A549 (cell line): ENCODE data around the gene PLPPR1. TPM values are rescaled to one million over a fixed set of nuclear protein-coding genes. Genes with fewer than 3 reads are reported as not detected.
A peak's percentile ranks its signal among the peaks of the same experiment; 100 is the strongest.

Source experiments
- ATAC-seq, 2 experiments: fragments of 200-7000 bp in 1 of 2; fragments of >200 bp in 1 of 2; cut with Nextera tagmentation in 1 of 2; cut with Tn5 transposase in 1 of 2; 3 replicates each; pipeline versions ENCODE4 v1.8.0 to v1.9.1; 2018 to 2020; ENCODE audit warnings: mild to moderate bottlenecking in 1 of 2, moderate library complexity in 1 of 2
- CTCF ChIA-PET: fragments of 300-600 bp; sonication (Branson Sonifier 250); formaldehyde crosslinking; extraction: SDS; loops from one replicate; lab custom pipeline; 2021; ENCODE audit warnings: antibody characterized with exemption, inconsistent platforms; lab: Yijun Ruan, JAX
- POLR2A ChIA-PET: fragments of 350-600 bp; formaldehyde crosslinking; extraction: SDS; loops from one replicate; lab custom pipeline; 2021; ENCODE audit warnings: antibody characterized with exemption, inconsistent platforms; lab: Yijun Ruan, JAX
- DNase-seq, 2 experiments: peaks; one replicate each; pipeline versions ENCODE4 v3.0.0 to v3.0.0-alpha.2; 2011 to 2016; ENCODE audit warnings: low read depth in 1 of 2, low spot score in 1 of 2
- FAIRE-seq: peaks from 2 replicates; lab custom pipeline; 2011; peaks lifted over from hg19 to GRCh38; lab: Jason Lieb, UNC
- H3K27ac ChIP-seq, 2 experiments: fragments of >200 bp; sonication (Bioruptor Twin); formaldehyde crosslinking; 3 replicates each; pipeline ENCODE4 v1.5.1; 2016 to 2017
- H3K4me1 ChIP-seq: fragments of >200 bp; sonication (Bioruptor Twin); formaldehyde crosslinking; 3 replicates; pipeline ENCODE4 v1.6.1; 2016
- H3K4me2 ChIP-seq: fragments of >200 bp; sonication (Bioruptor Twin); formaldehyde crosslinking; 3 replicates; pipeline ENCODE4 v1.6.1; 2016
- H3K4me3 ChIP-seq: fragments of >200 bp; sonication (Bioruptor Twin); formaldehyde crosslinking; 3 replicates; pipeline ENCODE4 v1.5.1; 2016
- H3K9me3 ChIP-seq: fragments of >200 bp; sonication (Bioruptor Twin); formaldehyde crosslinking; 3 replicates; pipeline ENCODE4 v1.6.1; 2016
- ATOH8 ChIP-seq: fragments of 250-450 bp; sonication (Bioruptor Pico); IDR thresholded peaks from 2 replicates; pipeline ENCODE4 v1.5.0; 2020; ENCODE audit warnings: low read depth, mild to moderate bottlenecking, moderate library complexity
- BHLHE40 ChIP-seq: IDR thresholded peaks from 2 replicates; pipeline ENCODE4 v1.6.1; 2012; ENCODE audit warnings: low read depth, low read length, inconsistent platforms
- CBX2 ChIP-seq: fragments of 200-600 bp; sonication (generic); IDR thresholded peaks from 2 replicates; pipeline ENCODE4 v1.6.1; 2016; ENCODE audit warnings: low read depth, mild to moderate bottlenecking, borderline replicate concordance
- CBX8 ChIP-seq: fragments of 200-600 bp; sonication (generic); IDR thresholded peaks from 2 replicates; pipeline ENCODE4 v1.6.1; 2016
- CHD4 ChIP-seq: fragments of 200-600 bp; sonication (generic); IDR thresholded peaks from 2 replicates; pipeline ENCODE4 v1.6.1; 2016; ENCODE audit warnings: antibody characterized with exemption, mild to moderate bottlenecking, borderline replicate concordance
- ELK1 ChIP-seq: fragments of 150-350 bp; IDR thresholded peaks from 2 replicates; pipeline ENCODE4 v1.6.1; 2014; ENCODE audit warnings: low read depth, mild to moderate bottlenecking, low read length
- FOSL2 ChIP-seq, 2 experiments: fragments of 450-650 bp in 1 of 2; fragments of >200 bp in 1 of 2; sonication (Bioruptor Twin) in 1 of 2; formaldehyde crosslinking; IDR thresholded peaks; 2 replicates each; pipeline versions ENCODE4 v1.5.0 to v1.6.1; 2016 to 2020; ENCODE audit warnings: mild to moderate bottlenecking in 1 of 2, moderate library complexity in 1 of 2
- FOXS1 ChIP-seq: fragments of 250-450 bp; sonication (Bioruptor Pico); IDR thresholded peaks from 2 replicates; pipeline ENCODE4 v1.5.0; 2020; ENCODE audit warnings: mild to moderate bottlenecking, moderate library complexity
- GATA3 ChIP-seq: IDR thresholded peaks from 2 replicates; pipeline ENCODE4 v1.6.1; 2012; ENCODE audit warnings: borderline replicate concordance
- HDAC2 ChIP-seq: fragments of 200-600 bp; sonication (generic); IDR thresholded peaks from 2 replicates; pipeline ENCODE4 v1.6.1; 2016
- HOXB5 ChIP-seq: fragments of 250-450 bp; sonication (Bioruptor Pico); IDR thresholded peaks from 2 replicates; pipeline ENCODE4 v1.5.0; 2020; ENCODE audit warnings: mild to moderate bottlenecking, moderate library complexity
- JUN ChIP-seq, 2 experiments: fragments of >200 bp; sonication (Bioruptor Twin); formaldehyde crosslinking; IDR thresholded peaks; 2 replicates in 1 of 2; 3 replicates in 1 of 2; pipeline ENCODE4 v1.6.1; 2016 to 2017
- KDM1A ChIP-seq: fragments of 200-600 bp; sonication (generic); IDR thresholded peaks from 2 replicates; pipeline ENCODE4 v1.6.1; 2016; ENCODE audit warnings: low read depth, mild to moderate bottlenecking
- KDM5A ChIP-seq: fragments of 200-600 bp; sonication (generic); IDR thresholded peaks from 2 replicates; pipeline ENCODE4 v1.6.1; 2016; ENCODE audit warnings: antibody characterized with exemption, mild to moderate bottlenecking
- MAFK ChIP-seq: fragments of 450-650 bp; IDR thresholded peaks from 2 replicates; pipeline ENCODE4 v1.6.1; 2014; ENCODE audit not compliant: partially characterized antibody
- MYC ChIP-seq: IDR thresholded peaks from 2 replicates; pipeline ENCODE4 v1.6.1; 2012; ENCODE audit warnings: mild to moderate bottlenecking, inconsistent platforms, low read length, improper control_type of control experiment, borderline replicate concordance
- NFE2L2 ChIP-seq: fragments of 150-350 bp; conservative IDR thresholded peaks from 2 replicates; pipeline ENCODE4 v1.6.1; 2014; ENCODE audit warnings: low read length
- PBX3 ChIP-seq: IDR thresholded peaks from 2 replicates; pipeline ENCODE4 v1.6.1; 2012
- RARB ChIP-seq: fragments of 250-450 bp; sonication (Bioruptor Pico); IDR thresholded peaks from 2 replicates; pipeline ENCODE4 v1.8.0; 2021; ENCODE audit warnings: mild to moderate bottlenecking, moderate library complexity
- RCOR1 ChIP-seq: fragments of 150-350 bp; IDR thresholded peaks from 2 replicates; pipeline ENCODE4 v1.6.1; 2014; ENCODE audit warnings: antibody characterized with exemption, low read length, low read depth
- RFX5 ChIP-seq: fragments of 450-650 bp; IDR thresholded peaks from 2 replicates; pipeline ENCODE4 v1.7.1; 2014; ENCODE audit warnings: antibody characterized with exemption, mild to moderate bottlenecking, moderate library complexity
- RNF2 ChIP-seq: fragments of 200-600 bp; sonication (generic); IDR thresholded peaks from 2 replicates; pipeline ENCODE4 v1.6.1; 2016; ENCODE audit warnings: low read depth, mild to moderate bottlenecking, antibody characterized with exemption, moderate library complexity, borderline replicate concordance
- SMC3 ChIP-seq: fragments of >200 bp; sonication (Bioruptor Twin); formaldehyde crosslinking; IDR thresholded peaks from 3 replicates; pipeline ENCODE4 v1.6.1; 2018; ENCODE audit warnings: inconsistent platforms
- SREBF2 ChIP-seq: fragments of 450-650 bp; IDR thresholded peaks from 2 replicates; pipeline ENCODE4 v1.6.1; 2014; ENCODE audit warnings: mild to moderate bottlenecking, moderate library complexity
- TFCP2L1 ChIP-seq: fragments of 250-450 bp; sonication (Bioruptor Pico); IDR thresholded peaks from 2 replicates; pipeline ENCODE4 v1.5.0; 2021; ENCODE audit warnings: mild to moderate bottlenecking
- ZC3H11A ChIP-seq: fragments of 450-650 bp; IDR thresholded peaks from 2 replicates; pipeline ENCODE4 v1.6.1; 2014; ENCODE audit warnings: antibody characterized with exemption, mild to moderate bottlenecking
- ZFP36 ChIP-seq: fragments of 450-650 bp; IDR thresholded peaks from 2 replicates; pipeline ENCODE4 v1.6.1; 2014; ENCODE audit warnings: borderline replicate concordance; ENCODE audit not compliant: partially characterized antibody
- ZSCAN20 ChIP-seq: fragments of 250-450 bp; sonication (Bioruptor Pico); IDR thresholded peaks from 2 replicates; pipeline ENCODE4 v1.8.0; 2022; ENCODE audit warnings: mild to moderate bottlenecking, moderate library complexity
- WGBS: methylation state at CpG from one replicate; pipeline ENCODE4 v1.1.6; 2017; ENCODE audit errors: missing lambda C conversion rate; 5-methylcytosine and 5-hydroxymethylcytosine counted together
- polyA plus RNA-seq, 4 experiments: library from polyadenylated mRNA; depleted of rRNA in 3 of 4; stranded (reverse); fragments of >200 nt; fragmentation: RNase III in 1 of 4; extraction: RNeasy Plus Mini Kit Qiagen cat#74134 plus additional on column Dnase treatment in 1 of 4; gene quantifications; 2 replicates in 3 of 4; 3 replicates in 1 of 4; pipeline ENCODE4 v1.2.3, GENCODE V29; 2011 to 2017

The PLPPR1 gene
- polyA plus RNA-seq, 2 of the 4 experiments (the other 2 are of a cell fraction), result 0.06 to 1.2 TPM

GRCh38 chr9:100999906-101000544 lies 28.5 kb upstream of the PLPPR1 start:
- FAIRE-seq, result no peak
- DNase-seq, result no peak
- TF ChIP-seq ZFP36 (no peak), GATA3 (no peak), ZSCAN20 (CRISPR knock-in tag) (no peak), ZC3H11A (no peak), SREBF2 (no peak), ATOH8 (CRISPR knock-in tag) (no peak), JUN (IDR thresholded peaks at IDR 0.05) (no peak), CHD4 (no peak), RFX5 (no peak), MAFK (no peak), RARB (CRISPR knock-in tag) (no peak), CBX8 (no peak), HDAC2 (no peak), RNF2 (no peak), HOXB5 (CRISPR knock-in tag) (no peak)
- CTCF ChIA-PET, result no interaction called here
- no peak for ATAC-seq
- H3K4me2 ChIP-seq, result no peak overlapping the region
- H3K9me3 ChIP-seq, result no peaks in the 10 kb centered on the region
- no peak overlapping the region for H3K27ac ChIP-seq
- no peaks in the 10 kb centered on the region for H3K4me1 ChIP-seq
- 16% methylated on average over 5 of the region's 5 CpGs for WGBS
- POLR2A ChIA-PET, result no interaction called here
- H3K4me3 ChIP-seq, result no peak overlapping the region

- 2% methylated on average over 3 of the region's 3 CpGs for WGBS
- DNase-seq (no peak), FAIRE-seq (no peak), ATAC-seq (no peak)
- Histone ChIP-seq H3K9me3 (no peaks in the 10 kb centered on the region), H3K4me3 (no peak overlapping the region), H3K4me1 (no peaks in the 10 kb centered on the region), H3K4me2 (no peak overlapping the region), H3K27ac (no peak overlapping the region)
- no peak for TF ChIP-seq KDM1A
- peak; percentile 76 for TF ChIP-seq MAFK
- ChIA-PET POLR2A (no interaction called here), CTCF (no interaction called here)
Measured at GRCh38 chr9:101005246-101005645, 23.3 kb upstream of the PLPPR1 start.

GRCh38 chr9:101014566-101014965 lies 14.0 kb upstream of the PLPPR1 start:
- FAIRE-seq, result no peak
- CTCF ChIA-PET, result interaction anchor here (1.6 kb wide), 1 partner anchor 105 kb away, joined by 5 read pairs; no protein-coding TSS in a partner anchor
- WGBS, result 0% methylated on average over 2 of the region's 2 CpGs
- no peak overlapping the region for H3K4me2 ChIP-seq
- no peak for DNase-seq
- H3K4me1 ChIP-seq, result no peaks in the 10 kb centered on the region
- no peak for ATAC-seq
- POLR2A ChIA-PET, result no interaction called here
- H3K4me3 ChIP-seq, result no peak overlapping the region
- no peak overlapping the region for H3K27ac ChIP-seq
- no peaks in the 10 kb centered on the region for H3K9me3 ChIP-seq
- TF ChIP-seq RCOR1, result no peak

GRCh38 chr9:101018467-101018866 lies 10.1 kb upstream of the PLPPR1 start:
- no peak overlapping the region for H3K4me2 ChIP-seq
- DNase-seq (no peak), ATAC-seq (no peak), FAIRE-seq (no peak)
- no CpG with 5 or more reads among the region's 2 CpGs for WGBS
- H3K4me1 ChIP-seq, result no peaks in the 10 kb centered on the region
- no peak for TF ChIP-seq CBX2
- TF ChIP-seq KDM5A, result no peak
- TF ChIP-seq ELK1, result no peak
- no peak for TF ChIP-seq RNF2
- no peak for TF ChIP-seq TFCP2L1 (CRISPR knock-in tag)
- TF ChIP-seq NFE2L2, result no peak
- TF ChIP-seq ZC3H11A, result no peak
- no peak for TF ChIP-seq PBX3
- TF ChIP-seq FOXS1 (CRISPR knock-in tag), result no peak
- no peak for TF ChIP-seq RCOR1
- TF ChIP-seq HDAC2, result no peak
- no peak for TF ChIP-seq SMC3
- TF ChIP-seq FOSL2 (IDR thresholded peaks at IDR 0.05), result no peak
- TF ChIP-seq FOSL2 (CRISPR knock-in tag; IDR thresholded peaks at IDR 0.05), result no peak
- no peak for TF ChIP-seq BHLHE40
- TF ChIP-seq CBX8, result no peak
- no peak for TF ChIP-seq MYC
- H3K9me3 ChIP-seq, result no peaks in the 10 kb centered on the region
- POLR2A ChIA-PET, result no interaction called here
- H3K27ac ChIP-seq, result no peak overlapping the region
- H3K4me3 ChIP-seq, result no peak overlapping the region
- CTCF ChIA-PET, result no interaction called here
